ENCODE measurements around the gene PLOD3.

PLOD3 gene

GRCh38 chr7:101186194-101186593 is 31.2 kb downstream of the PLOD3 start:
- TF ChIP-seq TSHZ2 (CRISPR knock-in tag; IDR thresholded peaks at IDR 0.05) (no peak), ZNF565 (CRISPR knock-in tag; conservative IDR thresholded peaks at IDR 0.05; ENCODE audit: low read depth) (no peak), RARB (CRISPR knock-in tag; IDR thresholded peaks at IDR 0.05) (no peak), ZFP30 (CRISPR knock-in tag; IDR thresholded peaks at IDR 0.05) (no peak), ZNF8 (CRISPR knock-in tag; IDR thresholded peaks at IDR 0.05) (no peak), ZNF70 (CRISPR knock-in tag; IDR thresholded peaks at IDR 0.05) (no peak), ARNTL (CRISPR knock-in tag; IDR thresholded peaks at IDR 0.05; ENCODE audit: borderline replicate concordance, low read depth) (no peak), ISL1 (CRISPR knock-in tag; IDR thresholded peaks at IDR 0.05) (no peak), SNAI2 (CRISPR knock-in tag; IDR thresholded peaks at IDR 0.05) (no peak), TCF4 (CRISPR knock-in tag; IDR thresholded peaks at IDR 0.05; ENCODE audit: borderline replicate concordance) (no peak), ZFP3 (CRISPR knock-in tag; IDR thresholded peaks at IDR 0.05) (no peak), PPARA (CRISPR knock-in tag; IDR thresholded peaks at IDR 0.05; ENCODE audit: borderline replicate concordance) (no peak), CREB5 (CRISPR knock-in tag; IDR thresholded peaks at IDR 0.05; ENCODE audit: low read depth) (no peak), GLIS3 (CRISPR knock-in tag; IDR thresholded peaks at IDR 0.05) (no peak), OSR1 (CRISPR knock-in tag; IDR thresholded peaks at IDR 0.05) (no peak)
- TF ChIP-seq, protein P1, sequence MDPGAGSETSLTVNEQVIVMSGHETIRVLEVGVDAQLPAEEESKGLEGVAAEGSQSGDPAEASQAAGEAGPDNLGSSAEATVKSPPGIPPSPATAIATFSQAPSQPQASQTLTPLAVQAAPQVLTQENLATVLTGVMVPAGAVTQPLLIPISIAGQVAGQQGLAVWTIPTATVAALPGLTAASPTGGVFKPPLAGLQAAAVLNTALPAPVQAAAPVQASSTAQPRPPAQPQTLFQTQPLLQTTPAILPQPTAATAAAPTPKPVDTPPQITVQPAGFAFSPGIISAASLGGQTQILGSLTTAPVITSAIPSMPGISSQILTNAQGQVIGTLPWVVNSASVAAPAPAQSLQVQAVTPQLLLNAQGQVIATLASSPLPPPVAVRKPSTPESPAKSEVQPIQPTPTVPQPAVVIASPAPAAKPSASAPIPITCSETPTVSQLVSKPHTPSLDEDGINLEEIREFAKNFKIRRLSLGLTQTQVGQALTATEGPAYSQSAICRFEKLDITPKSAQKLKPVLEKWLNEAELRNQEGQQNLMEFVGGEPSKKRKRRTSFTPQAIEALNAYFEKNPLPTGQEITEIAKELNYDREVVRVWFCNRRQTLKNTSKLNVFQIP (CRISPR knock-in tag; IDR thresholded peaks at IDR 0.05; ENCODE audit: borderline replicate concordance, low read depth), result no peak
- TF ChIP-seq, protein P2, sequence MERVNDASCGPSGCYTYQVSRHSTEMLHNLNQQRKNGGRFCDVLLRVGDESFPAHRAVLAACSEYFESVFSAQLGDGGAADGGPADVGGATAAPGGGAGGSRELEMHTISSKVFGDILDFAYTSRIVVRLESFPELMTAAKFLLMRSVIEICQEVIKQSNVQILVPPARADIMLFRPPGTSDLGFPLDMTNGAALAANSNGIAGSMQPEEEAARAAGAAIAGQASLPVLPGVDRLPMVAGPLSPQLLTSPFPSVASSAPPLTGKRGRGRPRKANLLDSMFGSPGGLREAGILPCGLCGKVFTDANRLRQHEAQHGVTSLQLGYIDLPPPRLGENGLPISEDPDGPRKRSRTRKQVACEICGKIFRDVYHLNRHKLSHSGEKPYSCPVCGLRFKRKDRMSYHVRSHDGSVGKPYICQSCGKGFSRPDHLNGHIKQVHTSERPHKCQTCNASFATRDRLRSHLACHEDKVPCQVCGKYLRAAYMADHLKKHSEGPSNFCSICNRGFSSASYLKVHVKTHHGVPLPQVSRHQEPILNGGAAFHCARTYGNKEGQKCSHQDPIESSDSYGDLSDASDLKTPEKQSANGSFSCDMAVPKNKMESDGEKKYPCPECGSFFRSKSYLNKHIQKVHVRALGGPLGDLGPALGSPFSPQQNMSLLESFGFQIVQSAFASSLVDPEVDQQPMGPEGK (CRISPR knock-in tag; IDR thresholded peaks at IDR 0.05; ENCODE audit: borderline replicate concordance), result no peak
- ATAC-seq, result no peak

- ATAC-seq, result peak; percentile 28
- TF ChIP-seq TOX (CRISPR knock-in tag; IDR thresholded peaks at IDR 0.05; ENCODE audit: borderline replicate concordance) (no peak), ISL1 (CRISPR knock-in tag; IDR thresholded peaks at IDR 0.05) (peak; percentile 72; the same call in 1 of the 2 replicates)
Measured at GRCh38 chr7:101185258-101185839, 32.0 kb downstream of the PLOD3 start.

DNA sequence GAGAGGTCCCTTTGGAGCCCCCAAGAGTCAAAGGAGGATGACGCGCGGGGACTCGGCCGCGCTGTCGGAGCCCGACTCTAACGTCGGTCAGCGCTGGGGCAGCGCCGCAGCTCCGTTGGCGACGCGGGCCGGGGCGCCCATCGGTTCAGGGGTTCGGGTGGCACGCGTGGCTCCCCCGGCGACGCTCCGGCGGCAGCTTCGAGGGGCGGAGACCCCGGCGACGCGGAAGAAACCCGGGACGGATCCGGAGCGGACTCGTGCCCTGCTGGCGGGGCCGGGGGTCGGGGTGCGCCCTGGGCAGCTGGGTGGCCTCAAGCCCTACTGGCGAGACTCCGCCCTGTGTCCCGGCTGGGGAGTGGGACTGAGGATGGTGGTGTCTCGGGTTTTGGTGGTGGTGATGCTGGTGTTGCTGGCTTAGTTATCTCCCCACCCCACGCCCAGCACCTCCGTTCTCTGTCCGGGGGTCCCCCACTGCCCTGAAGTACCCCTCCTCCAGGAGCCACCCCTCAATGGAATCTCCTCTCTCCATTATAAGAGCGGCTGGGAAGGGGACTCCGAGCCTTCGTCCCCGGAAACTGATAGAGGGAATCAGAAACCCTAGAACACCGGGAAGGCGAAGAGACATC is 37.1 kb downstream of the PLOD3 start, which contains the start of gene NAT16:
Gene NAT16 (minus strand): TSS at position 164 of the 626 bp plus-strand sequence. CDS start 5,486 bp downstream, outside the sequence.
- TF ChIP-seq TSHZ2 (CRISPR knock-in tag; IDR thresholded peaks at IDR 0.05) (0 out of 2 replicates have a peak, but pooled peaks have one; percentile 43), OSR1 (CRISPR knock-in tag; IDR thresholded peaks at IDR 0.05) (no peak), CSDC2 (CRISPR knock-in tag; IDR thresholded peaks at IDR 0.05) (no peak), TCF4 (CRISPR knock-in tag; IDR thresholded peaks at IDR 0.05; ENCODE audit: borderline replicate concordance) (no peak)
- TF ChIP-seq, protein P1 (CRISPR knock-in tag; IDR thresholded peaks at IDR 0.05; ENCODE audit: borderline replicate concordance, low read depth), result no peak
- TF ChIP-seq, protein P3, sequence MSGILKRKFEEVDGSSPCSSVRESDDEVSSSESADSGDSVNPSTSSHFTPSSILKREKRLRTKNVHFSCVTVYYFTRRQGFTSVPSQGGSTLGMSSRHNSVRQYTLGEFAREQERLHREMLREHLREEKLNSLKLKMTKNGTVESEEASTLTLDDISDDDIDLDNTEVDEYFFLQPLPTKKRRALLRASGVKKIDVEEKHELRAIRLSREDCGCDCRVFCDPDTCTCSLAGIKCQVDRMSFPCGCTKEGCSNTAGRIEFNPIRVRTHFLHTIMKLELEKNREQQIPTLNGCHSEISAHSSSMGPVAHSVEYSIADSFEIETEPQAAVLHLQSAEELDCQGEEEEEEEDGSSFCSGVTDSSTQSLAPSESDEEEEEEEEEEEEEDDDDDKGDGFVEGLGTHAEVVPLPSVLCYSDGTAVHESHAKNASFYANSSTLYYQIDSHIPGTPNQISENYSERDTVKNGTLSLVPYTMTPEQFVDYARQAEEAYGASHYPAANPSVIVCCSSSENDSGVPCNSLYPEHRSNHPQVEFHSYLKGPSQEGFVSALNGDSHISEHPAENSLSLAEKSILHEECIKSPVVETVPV (CRISPR knock-in tag; IDR thresholded peaks at IDR 0.05), result no peak
- peak; percentile 7; the same call in 1 of the 3 replicates for ATAC-seq
